GM18505 (cell line): ENCODE measurements around the gene KCNN2.

ENCODE experiments used
- ATAC-seq: cut with Tn5 transposase; IDR thresholded peaks from one replicate; pipeline ENCODE4 v1.9.1; 2021; ENCODE audit not compliant: unreplicated experiment
- POLR2A ChIP-seq: IDR thresholded peaks from 4 replicates; pipeline ENCODE4 v1.6.1; 2011; ENCODE audit warnings: borderline replicate concordance; ENCODE audit not compliant: insufficient read depth, insufficient read length; ENCODE audit errors: extremely low read depth

KCNN2 gene

DNA sequence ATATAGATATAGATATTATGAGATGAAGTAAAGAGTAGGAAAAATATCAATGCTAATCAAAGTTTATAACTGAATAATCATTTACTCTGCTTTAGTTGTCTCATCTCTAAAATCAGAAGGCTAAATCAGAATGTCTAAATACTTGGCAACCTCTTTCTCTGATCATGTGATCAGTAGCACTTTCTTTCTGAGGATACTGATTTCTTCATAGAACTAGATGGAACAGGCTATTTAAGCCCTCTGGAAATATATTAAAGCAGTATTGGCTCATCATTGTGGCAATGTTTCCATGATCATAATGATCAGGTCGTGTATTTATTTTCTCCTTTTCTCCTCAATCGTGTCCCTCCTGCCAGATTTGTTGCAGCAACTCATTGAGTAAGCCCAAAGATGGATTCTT lies 109.7 kb downstream of the KCNN2 start:
- no peak for ATAC-seq
- TF ChIP-seq POLR2A, result no peak

DNA sequence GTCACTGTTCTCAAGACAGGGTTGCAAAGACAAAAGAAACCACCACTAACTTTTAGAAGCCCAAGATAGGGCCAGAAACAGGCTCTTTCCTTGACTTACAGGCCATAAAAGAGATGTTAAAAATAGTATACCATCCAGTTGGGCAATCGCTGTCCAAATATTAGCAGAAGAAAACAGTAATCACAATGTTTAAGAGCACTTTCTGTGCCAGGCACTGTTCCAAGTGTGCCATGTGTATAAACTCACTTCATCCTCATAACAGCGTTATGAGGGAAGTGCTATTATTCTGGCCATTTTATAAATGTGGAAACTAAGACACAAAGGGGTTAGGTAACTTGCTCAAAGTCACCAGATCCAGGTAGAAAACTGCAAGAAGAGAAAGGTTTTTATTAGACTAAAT lies 111.7 kb downstream of the KCNN2 start:
- no peak for TF ChIP-seq POLR2A
- ATAC-seq, result no peak

GRCh38 chr5:114477816-114478334 lies 116.0 kb downstream of the KCNN2 start:
- no peak for ATAC-seq
- TF ChIP-seq POLR2A, result no peak

GRCh38 chr5:114500756-114501155 lies 138.9 kb downstream of the KCNN2 start:
- ATAC-seq, result no peak
- TF ChIP-seq POLR2A, result no peak

- TF ChIP-seq POLR2A, result no peak
- ATAC-seq, result no peak
Observed at GRCh38 chr5:114504560-114504959, 142.7 kb downstream of the KCNN2 start.

- no peak for TF ChIP-seq POLR2A
- ATAC-seq, result no peak
Observed at GRCh38 chr5:114524221-114524620, 162.4 kb downstream of the KCNN2 start.

- no peak for ATAC-seq
- no peak for TF ChIP-seq POLR2A
Observed at GRCh38 chr5:114544561-114544960, 182.7 kb downstream of the KCNN2 start.
